Measurements from ENCODE around the gene MROH7.

GRCh38 chr1:54742282-54742681 is 100.7 kb downstream of the MROH7 start:
- TF ChIP-seq, protein P1, sequence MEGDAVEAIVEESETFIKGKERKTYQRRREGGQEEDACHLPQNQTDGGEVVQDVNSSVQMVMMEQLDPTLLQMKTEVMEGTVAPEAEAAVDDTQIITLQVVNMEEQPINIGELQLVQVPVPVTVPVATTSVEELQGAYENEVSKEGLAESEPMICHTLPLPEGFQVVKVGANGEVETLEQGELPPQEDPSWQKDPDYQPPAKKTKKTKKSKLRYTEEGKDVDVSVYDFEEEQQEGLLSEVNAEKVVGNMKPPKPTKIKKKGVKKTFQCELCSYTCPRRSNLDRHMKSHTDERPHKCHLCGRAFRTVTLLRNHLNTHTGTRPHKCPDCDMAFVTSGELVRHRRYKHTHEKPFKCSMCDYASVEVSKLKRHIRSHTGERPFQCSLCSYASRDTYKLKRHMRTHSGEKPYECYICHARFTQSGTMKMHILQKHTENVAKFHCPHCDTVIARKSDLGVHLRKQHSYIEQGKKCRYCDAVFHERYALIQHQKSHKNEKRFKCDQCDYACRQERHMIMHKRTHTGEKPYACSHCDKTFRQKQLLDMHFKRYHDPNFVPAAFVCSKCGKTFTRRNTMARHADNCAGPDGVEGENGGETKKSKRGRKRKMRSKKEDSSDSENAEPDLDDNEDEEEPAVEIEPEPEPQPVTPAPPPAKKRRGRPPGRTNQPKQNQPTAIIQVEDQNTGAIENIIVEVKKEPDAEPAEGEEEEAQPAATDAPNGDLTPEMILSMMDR (IDR thresholded peaks at IDR 0.05), result no peak
- TF ChIP-seq POLR2A (IDR thresholded peaks at IDR 0.05) (no peak), POLR2AphosphoS5 (IDR thresholded peaks at IDR 0.05) (no peak)
